ENCODE results near the gene DAGLB.

- TF ChIP-seq CTCF (IDR thresholded peaks at IDR 0.05; ENCODE audit: borderline replicate concordance, extremely low read depth, low read length, poor library complexity, severe bottlenecking) (no peak), EZH2 (IDR thresholded peaks at IDR 0.05; ENCODE audit: borderline replicate concordance, low read depth, low read length, severe bottlenecking) (no peak)
These were observed 63.4 kb downstream of the DAGLB start for GRCh38 chr7:6384327-6384726.

All from DND-41 (cell line).